Muscle of arm (tissue), 12 donors: ENCODE results near the gene TMEM178B. TPM values are rescaled to one million over a fixed set of nuclear protein-coding genes. Genes with fewer than 3 reads are reported as not detected.
"Not testable (repeated sequence)": the region's sequence is repeated elsewhere in the genome, so short reads cannot be mapped to it uniquely, and the experiment has no call there.

Experiments
- DNase-seq: peaks from one replicate; pipeline ENCODE4 v3.0.0-alpha.2; 2013
- polyA plus RNA-seq, 12 donors: library from polyadenylated mRNA; unstranded; fragments of 120-200 nt; gene quantifications; one replicate each; pipeline ENCODE4 v1.2.1, GENCODE V29; 2013; ENCODE audit not compliant: insufficient read length in 12 of 12

The TMEM178B gene
- polyA plus RNA-seq, 12 donors, result 0.50 to 1.9 (median 0.73) TPM; not detected in 1

DNA sequence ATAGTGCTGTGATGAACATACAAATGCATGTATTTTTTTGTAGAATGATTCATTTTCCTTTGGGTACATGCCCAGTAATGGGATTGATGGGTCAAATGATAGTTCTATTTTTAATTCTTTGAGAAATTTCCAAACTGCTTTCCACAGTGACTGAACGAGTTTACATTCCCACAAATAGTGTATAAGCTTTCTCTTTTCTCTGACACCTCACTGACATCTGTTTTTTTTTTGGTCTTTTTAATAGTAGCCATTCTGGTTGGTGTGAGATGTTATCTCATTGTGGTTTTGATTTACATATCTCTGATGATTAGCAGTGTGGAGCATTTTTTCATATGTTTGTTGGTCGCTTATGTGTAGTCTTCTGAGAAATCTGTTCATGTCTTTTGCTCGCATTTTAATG, 282.3 kb downstream of the TMEM178B start:
- DNase-seq, result no peak

DNA sequence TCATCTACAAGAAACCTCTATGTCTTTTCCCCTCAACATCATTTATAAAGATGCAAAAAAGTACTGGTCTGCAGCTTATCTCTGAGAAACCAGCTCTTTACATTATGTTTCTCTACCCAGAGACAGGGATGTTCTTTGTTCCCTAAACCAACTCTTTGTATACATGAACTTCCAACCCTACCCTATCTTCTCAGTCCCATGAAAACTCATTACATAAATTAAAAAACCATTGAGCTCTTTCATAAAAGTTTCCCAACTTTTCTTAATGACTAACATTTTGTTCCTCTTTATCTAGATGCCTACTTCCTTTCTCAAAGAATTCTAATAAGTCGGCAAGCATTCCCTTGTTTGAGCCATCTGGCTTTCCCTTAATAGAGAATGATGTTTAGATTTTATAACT, 284.5 kb downstream of the TMEM178B start:
- DNase-seq, result no peak

GRCh38 chr7:141359262-141359661, 285.4 kb downstream of the TMEM178B start:
- DNase-seq, result no peak

DNA sequence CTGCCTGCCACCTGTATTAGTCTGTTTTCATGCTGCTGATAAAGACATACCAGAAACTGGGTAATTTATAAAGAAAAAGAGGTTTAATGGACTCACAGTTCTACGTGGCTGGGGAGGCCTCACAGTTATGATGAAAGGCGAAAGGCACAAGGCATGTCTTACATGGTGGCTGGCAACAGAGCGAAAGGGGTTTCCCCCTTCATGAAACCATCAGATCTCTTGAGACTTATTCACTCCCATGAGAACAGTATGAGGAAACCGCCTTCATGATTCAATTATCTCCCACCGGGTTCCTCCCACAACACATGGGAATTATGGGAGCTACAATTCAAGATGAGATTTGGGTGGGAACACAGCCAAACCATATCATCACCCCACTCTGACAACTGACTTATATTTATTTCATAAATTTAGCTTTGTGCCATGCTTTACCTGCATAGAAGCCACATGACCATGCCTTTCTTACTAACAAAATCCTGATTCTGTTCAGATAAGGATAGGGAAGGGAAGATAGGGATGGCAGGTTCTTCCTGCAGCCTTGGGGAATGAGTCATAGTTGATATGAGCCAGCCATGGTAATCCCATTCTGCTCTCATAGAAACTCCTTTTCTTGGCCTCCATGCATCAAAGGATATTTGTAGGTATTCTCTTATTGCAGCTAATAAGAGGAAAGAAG, 286.0 kb downstream of the TMEM178B start:
- no peak for DNase-seq

DNA sequence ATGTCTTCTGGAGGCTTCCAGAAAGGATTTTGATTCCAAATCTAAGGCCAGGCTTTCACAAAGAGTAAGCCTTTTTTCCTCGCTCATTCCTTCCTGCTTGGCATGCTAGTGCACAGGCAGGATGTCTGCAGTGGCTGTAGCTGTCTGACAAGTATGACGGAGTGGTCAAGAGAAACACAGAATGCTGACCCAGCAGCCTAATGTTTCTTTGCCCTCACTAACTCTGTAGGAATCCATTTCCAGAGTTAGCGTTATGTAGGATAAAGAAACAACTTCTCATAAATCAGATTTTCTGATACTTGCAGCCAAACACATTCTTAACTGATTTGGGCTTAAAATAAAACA, 286.5 kb downstream of the TMEM178B start:
- no peak for DNase-seq

- no peak for DNase-seq
Measured at GRCh38 chr7:141360803-141361202, 286.9 kb downstream of the TMEM178B start.

- no peak for DNase-seq
Measured at GRCh38 chr7:141361479-141361878, 287.6 kb downstream of the TMEM178B start.

DNA sequence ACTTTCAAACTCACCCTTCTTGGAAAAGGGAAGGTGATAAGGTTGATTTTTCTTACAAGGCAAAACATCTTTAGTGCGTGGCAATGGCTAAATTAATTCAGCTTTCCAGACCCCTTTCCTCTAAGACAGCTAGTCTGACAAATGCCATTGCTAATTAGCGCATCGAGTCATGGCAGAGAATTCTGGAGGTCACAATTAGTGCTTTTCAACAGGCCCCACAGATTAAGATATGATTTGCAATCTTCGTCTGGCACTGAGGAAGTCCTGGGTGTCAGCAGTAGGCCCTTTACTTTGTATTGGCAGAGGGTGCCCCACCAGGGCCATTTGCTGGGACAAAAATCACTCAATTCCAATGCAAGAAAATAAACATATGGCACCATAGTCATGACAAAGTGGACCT, 288.1 kb downstream of the TMEM178B start:
- DNase-seq, result no peak

GRCh38 chr7:141362580-141363435, 288.9 kb downstream of the TMEM178B start:
- DNase-seq, result no peak

- no peak for DNase-seq
Measured at GRCh38 chr7:141363748-141364147, 289.9 kb downstream of the TMEM178B start.

- no peak for DNase-seq
Measured at GRCh38 chr7:141366091-141366621, 292.3 kb downstream of the TMEM178B start.

GRCh38 chr7:141369422-141369821, 295.6 kb downstream of the TMEM178B start:
- no peak for DNase-seq

GRCh38 chr7:141370178-141370577, 296.3 kb downstream of the TMEM178B start:
- no peak for DNase-seq

DNA sequence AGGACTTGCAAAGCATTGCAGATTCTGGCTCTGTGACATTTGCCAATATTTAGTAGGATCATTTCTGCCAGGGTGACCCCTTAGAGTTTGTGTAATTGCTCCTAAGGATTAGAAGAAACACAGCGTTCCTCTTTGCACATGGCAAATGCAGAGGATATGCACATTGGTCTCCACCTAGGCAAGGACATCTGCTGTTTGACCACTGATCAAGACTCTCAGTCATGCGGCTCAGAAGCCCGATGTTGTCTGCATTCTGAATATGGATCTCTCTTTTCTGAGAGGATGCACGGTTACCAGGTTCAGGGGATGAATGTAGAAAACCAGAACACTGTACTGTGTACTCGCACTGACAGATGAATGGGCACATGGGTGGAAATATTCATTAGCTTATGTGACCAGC, 296.8 kb downstream of the TMEM178B start:
- no peak for DNase-seq

DNA sequence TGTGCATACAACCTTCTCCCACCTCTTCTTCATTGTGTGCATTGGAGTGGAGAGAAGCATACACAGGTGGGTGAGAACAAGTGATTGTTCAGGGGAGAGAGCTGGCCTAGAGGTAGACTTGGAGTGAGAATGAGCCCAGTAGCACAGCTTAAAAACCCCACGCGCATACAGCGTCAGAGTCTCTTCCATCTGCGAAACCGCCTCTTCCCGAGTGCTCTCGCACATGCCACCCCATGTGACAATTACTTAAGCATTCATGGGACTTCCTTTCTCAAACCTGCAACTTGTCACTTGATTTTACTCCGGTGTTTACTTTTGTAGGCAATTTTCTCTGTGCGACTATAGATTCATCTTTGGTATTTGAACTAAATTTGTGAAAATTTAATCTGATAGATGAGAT, 300.6 kb downstream of the TMEM178B start:
- no peak for DNase-seq

DNA sequence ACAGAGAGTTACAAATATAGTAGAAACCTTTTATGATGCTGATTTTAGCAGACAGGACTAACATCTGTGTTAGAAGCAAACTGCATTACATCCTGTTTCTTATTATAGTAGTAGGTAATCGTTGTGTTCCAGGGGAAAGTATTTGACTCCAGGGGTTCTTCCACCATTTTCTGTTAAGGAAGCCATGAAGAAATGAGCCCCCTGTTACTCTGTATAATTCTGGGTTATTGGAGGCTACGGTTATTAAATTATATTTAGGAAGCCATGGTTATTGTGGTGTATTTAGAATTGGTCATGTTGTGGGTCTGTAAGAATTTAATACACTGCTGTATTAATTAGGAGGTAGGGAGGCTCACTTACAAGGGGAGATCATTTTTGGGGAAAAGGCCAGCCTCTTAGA, 301.6 kb downstream of the TMEM178B start:
- DNase-seq, result no peak

GRCh38 chr7:141377906-141378305, 304.0 kb downstream of the TMEM178B start:
- DNase-seq, result no peak

GRCh38 chr7:141378405-141378804, 304.5 kb downstream of the TMEM178B start:
- no peak for DNase-seq

DNA sequence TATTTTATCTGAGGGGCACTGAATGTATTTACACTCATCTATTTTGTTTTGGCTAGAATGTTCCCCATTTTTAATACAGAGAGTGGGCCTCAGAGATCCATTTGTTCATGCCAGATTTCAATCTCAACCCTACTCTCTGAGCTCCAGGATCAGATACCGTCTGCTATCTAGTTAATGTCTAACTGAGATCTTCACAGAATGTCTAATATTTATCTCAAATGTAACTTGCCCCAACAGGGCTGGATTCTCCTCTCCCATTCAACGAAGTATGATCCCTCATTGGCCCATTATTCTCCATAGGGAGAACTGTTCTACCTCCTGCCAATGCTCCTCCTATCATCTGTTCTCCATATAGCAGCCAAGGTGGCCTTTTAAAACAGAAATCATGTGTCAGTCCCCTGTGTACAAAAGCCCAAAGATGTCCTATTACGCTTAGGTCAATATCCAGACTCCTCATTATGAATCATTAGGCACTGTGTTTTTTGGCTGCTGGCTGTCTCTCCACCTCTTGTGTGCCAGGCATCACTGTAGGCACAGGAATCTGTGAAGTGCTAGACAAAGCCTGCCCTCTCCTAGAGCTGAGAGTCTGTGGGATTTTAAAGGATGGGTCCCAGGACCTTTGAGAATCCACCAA, 308.0 kb downstream of the TMEM178B start:
- no peak for DNase-seq

- DNase-seq, result not testable (repeated sequence)
Measured at GRCh38 chr7:141383356-141383755, 309.5 kb downstream of the TMEM178B start.

DNA sequence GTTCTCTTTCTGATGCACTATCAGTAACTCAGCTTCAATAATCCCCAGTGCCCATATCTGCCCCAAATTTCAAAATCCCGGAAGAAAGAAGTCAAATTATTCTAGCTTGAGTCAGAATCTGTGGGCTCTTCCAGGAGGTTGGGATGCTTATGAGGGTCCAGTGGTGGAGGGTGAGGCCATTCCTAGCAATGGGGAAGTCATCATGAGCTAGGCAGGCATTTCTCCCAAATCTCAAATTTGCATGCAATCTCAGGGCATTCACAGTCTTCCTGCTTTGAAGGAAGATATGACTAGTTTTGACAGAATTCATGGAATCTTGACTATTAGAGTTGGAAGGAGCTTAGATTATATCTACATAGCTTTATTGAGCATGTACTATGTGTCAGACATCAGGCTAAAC, 313.0 kb downstream of the TMEM178B start:
- no peak for DNase-seq

DNA sequence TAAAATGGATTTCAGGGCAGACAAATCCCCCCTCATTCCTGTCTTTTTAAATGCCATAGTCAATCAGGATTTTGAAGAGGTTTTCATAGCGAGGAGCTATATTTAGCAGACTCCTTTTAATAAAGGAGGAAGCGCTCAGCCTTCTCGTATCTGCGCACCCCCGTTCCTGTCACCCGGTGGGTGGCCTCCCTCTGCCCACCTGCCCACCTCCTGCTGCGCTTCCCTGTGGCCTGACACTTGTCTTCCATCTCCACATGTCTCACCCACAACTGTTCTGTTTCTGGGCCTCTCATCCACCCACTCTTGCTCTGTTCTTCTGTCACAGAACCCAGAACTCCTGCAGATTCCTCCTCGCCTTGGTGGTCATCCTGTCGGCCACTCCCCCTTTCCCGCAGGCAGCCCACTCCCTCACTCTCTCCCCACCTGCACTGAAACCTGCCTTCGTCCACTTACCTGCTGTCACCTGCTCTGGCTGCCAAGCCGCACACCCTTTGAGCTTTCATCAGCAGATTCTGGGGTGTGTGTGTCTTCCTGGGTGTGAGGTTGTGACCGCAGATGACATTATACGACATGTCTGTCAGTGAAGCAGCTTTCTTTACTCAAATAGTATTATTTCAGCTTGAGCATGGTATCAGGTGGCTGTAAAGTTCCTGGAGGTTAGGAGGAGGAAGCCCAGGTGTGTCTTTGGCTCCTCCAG, 313.8 kb downstream of the TMEM178B start:
- no peak for DNase-seq
